SK-N-MC (cell line): ENCODE measurements around the gene ZSWIM4.
"Not testable (repeated sequence)": the region's sequence is repeated elsewhere in the genome, so short reads cannot be mapped to it uniquely, and the experiment has no call there.

Experiments
- DNase-seq: peaks from one replicate; pipeline ENCODE4 v3.0.0-alpha.2; 2011; ENCODE audit warnings: low read depth, low spot score
- H3K27ac ChIP-seq: fragments of 200-600 bp; sonication (generic); 2 replicates; pipeline ENCODE4 v1.5.1; 2016; ENCODE audit warnings: mixed run types
- H3K36me3 ChIP-seq: fragments of 200-600 bp; sonication (generic); 2 replicates; pipeline ENCODE4 v1.6.1; 2017; ENCODE audit warnings: antibody characterized with exemption, low read length, mixed read lengths; ENCODE audit not compliant: insufficient read depth
- H3K4me3 ChIP-seq: fragments of 200-600 bp; sonication (generic); 2 replicates; pipeline ENCODE4 v1.5.1; 2016
- H3K9ac ChIP-seq: fragments of 200-600 bp; sonication (generic); 2 replicates; pipeline ENCODE4 v1.8.0; 2017; ENCODE audit warnings: mixed run types, mixed read lengths; ENCODE audit not compliant: insufficient read length
- H3K9me3 ChIP-seq: fragments of 200-600 bp; sonication (generic); 2 replicates; pipeline ENCODE4 v1.6.1; 2017; ENCODE audit warnings: low read depth, mild to moderate bottlenecking, antibody characterized with exemption, low read length, moderate library complexity, mixed read lengths
- EZH2 ChIP-seq: fragments of 200-600 bp; sonication (generic); IDR thresholded peaks from one replicate; pipeline ENCODE4 v1.6.1; 2017; ENCODE audit warnings: antibody characterized with exemption
- FOXP2 ChIP-seq: optimal IDR thresholded peaks from 2 replicates; pipeline ENCODE3; 2011; ENCODE audit warnings: mild to moderate bottlenecking, moderate library complexity; ENCODE audit not compliant: insufficient read depth; ENCODE audit errors: extremely low read length, control extremely low read depth
- POLR2AphosphoS5 ChIP-seq: IDR thresholded peaks from 2 replicates; pipeline ENCODE4 v1.6.1; 2012; ENCODE audit warnings: mild to moderate bottlenecking, low read depth, low read length, borderline replicate concordance

ZSWIM4 gene

GRCh38 chr19:13846557-13847406 lies 51.5 kb downstream of the ZSWIM4 start:
- Histone ChIP-seq H3K9me3 (no peaks in the 10 kb centered on the region), H3K9ac (peak overlapping the region; percentile 93), H3K36me3 (no peaks in the 10 kb centered on the region), H3K27ac (peak overlapping the region; percentile 99), H3K4me3 (peak overlapping the region; percentile 82)
- peak; percentile 74 for DNase-seq
- TF ChIP-seq EZH2 (no peak), FOXP2 (peak; percentile 77), POLR2AphosphoS5 (no peak; the same call in 1 of the 2 replicates)

- H3K9ac ChIP-seq, result peak overlapping the region; percentile 93
- no peak for DNase-seq
- no peaks in the 10 kb centered on the region for H3K9me3 ChIP-seq
- no peak; the same call in none of the 2 replicates for TF ChIP-seq POLR2AphosphoS5
- peak; percentile 91 for TF ChIP-seq FOXP2
- TF ChIP-seq EZH2, result no peak
- no peaks in the 10 kb centered on the region for H3K36me3 ChIP-seq
- H3K4me3 ChIP-seq, result peak overlapping the region; percentile 82
- peak overlapping the region; percentile 99 for H3K27ac ChIP-seq
Observed at GRCh38 chr19:13847407-13848339, 52.4 kb downstream of the ZSWIM4 start.

- H3K9ac ChIP-seq, result no peak overlapping the region
- no peak for DNase-seq
- no peaks in the 10 kb centered on the region for H3K9me3 ChIP-seq
- no peaks in the 10 kb centered on the region for H3K36me3 ChIP-seq
- TF ChIP-seq POLR2AphosphoS5, result no peak
- TF ChIP-seq FOXP2, result no peak
- no peak for TF ChIP-seq EZH2
- H3K4me3 ChIP-seq, result no peak overlapping the region; the same call in 1 of the 2 replicates
- peak overlapping the region; percentile 99 for H3K27ac ChIP-seq
Observed at GRCh38 chr19:13848340-13848677, 53.1 kb downstream of the ZSWIM4 start.

GRCh38 chr19:13848798-13849676 lies 53.8 kb downstream of the ZSWIM4 start:
- Histone ChIP-seq H3K4me3 (no peak overlapping the region), H3K9ac (no peak overlapping the region), H3K9me3 (no peaks in the 10 kb centered on the region), H3K36me3 (no peaks in the 10 kb centered on the region), H3K27ac (peak overlapping the region; percentile 35; the same call in 1 of the 2 replicates)
- no peak for DNase-seq
- no peak for TF ChIP-seq POLR2AphosphoS5
- TF ChIP-seq EZH2, result no peak
- TF ChIP-seq FOXP2, result no peak

GRCh38 chr19:13849991-13850909 lies 55.0 kb downstream of the ZSWIM4 start:
- H3K36me3 ChIP-seq, result no peaks in the 10 kb centered on the region
- H3K4me3 ChIP-seq, result no peak overlapping the region
- H3K27ac ChIP-seq, result peak overlapping the region; percentile 84
- DNase-seq, result no peak
- H3K9ac ChIP-seq, result no peak overlapping the region
- H3K9me3 ChIP-seq, result no peaks in the 10 kb centered on the region
- TF ChIP-seq POLR2AphosphoS5 (no peak), EZH2 (no peak), FOXP2 (no peak)

GRCh38 chr19:13850910-13851733 lies 55.9 kb downstream of the ZSWIM4 start:
- Histone ChIP-seq H3K9me3 (no peaks in the 10 kb centered on the region), H3K4me3 (no peak overlapping the region), H3K27ac (peak overlapping the region; percentile 84), H3K9ac (peak overlapping the region; percentile 9), H3K36me3 (no peaks in the 10 kb centered on the region)
- TF ChIP-seq POLR2AphosphoS5 (no peak), FOXP2 (no peak), EZH2 (no peak)
- DNase-seq, result no peak

- H3K9ac ChIP-seq, H3K4me3 ChIP-seq, H3K36me3 ChIP-seq, DNase-seq, H3K9me3 ChIP-seq: not testable (repeated sequence)
- H3K27ac ChIP-seq, result peak overlapping the region; percentile 84
Observed at GRCh38 chr19:13851734-13852114, 56.5 kb downstream of the ZSWIM4 start.

- DNase-seq, H3K4me3 ChIP-seq, H3K36me3 ChIP-seq, H3K9ac ChIP-seq, H3K27ac ChIP-seq, H3K9me3 ChIP-seq: not testable (repeated sequence)
Observed at GRCh38 chr19:13852171-13852707, 57.0 kb downstream of the ZSWIM4 start.
